Activated naive CD4-positive, alpha-beta T cell treated with anti-CD3 and anti-CD28 coated beads for 36 hours (primary cell): ENCODE results near the gene TMEM163. TPM values are rescaled to one million over a fixed set of nuclear protein-coding genes. Genes with fewer than 3 reads are reported as not detected.

Experiments
- CTCF ChIA-PET: fragments of 350-600 bp; sonication (Branson Sonifier 250); formaldehyde crosslinking; loops from one replicate; lab custom pipeline; 2021; ENCODE audit warnings: antibody characterized with exemption; lab: Charles Lee
- DNase-seq: peaks from one replicate; pipeline ENCODE4 v3.0.0-alpha.2; 2020
- H3K27ac Mint-ChIP-seq: one replicate; pipeline ENCODE4 v1.8.0; 2021; ENCODE audit warnings: mild to moderate bottlenecking, mixed read lengths
- H3K27me3 Mint-ChIP-seq: one replicate; pipeline ENCODE4 v1.8.0; 2021; ENCODE audit warnings: low read depth, mixed read lengths
- H3K36me3 Mint-ChIP-seq: one replicate; pipeline ENCODE4 v1.8.0; 2021; ENCODE audit warnings: low read depth, mixed read lengths
- H3K4me1 Mint-ChIP-seq: one replicate; pipeline ENCODE4 v1.8.0; 2021; ENCODE audit warnings: low read depth, mixed read lengths
- H3K4me3 Mint-ChIP-seq: one replicate; pipeline ENCODE4 v1.8.0; 2021; ENCODE audit warnings: mild to moderate bottlenecking, moderate library complexity, mixed read lengths
- H3K9me3 Mint-ChIP-seq: one replicate; pipeline ENCODE4 v1.8.0; 2021; ENCODE audit warnings: mixed read lengths
- intact Hi-C: fragments of 100-400 bp; cut with micrococcal nuclease; formaldehyde crosslinking; loops from one replicate; pipeline ENCODE4 v1.15.1; 2023
- total RNA-seq, 2 experiments: library from RNA; stranded (reverse); gene quantifications; one replicate each; pipeline ENCODE4 v1.2.3, GENCODE V29; 2021

TMEM163 gene
- total RNA-seq, 2 experiments from 2014 or later, result not detected

DNA sequence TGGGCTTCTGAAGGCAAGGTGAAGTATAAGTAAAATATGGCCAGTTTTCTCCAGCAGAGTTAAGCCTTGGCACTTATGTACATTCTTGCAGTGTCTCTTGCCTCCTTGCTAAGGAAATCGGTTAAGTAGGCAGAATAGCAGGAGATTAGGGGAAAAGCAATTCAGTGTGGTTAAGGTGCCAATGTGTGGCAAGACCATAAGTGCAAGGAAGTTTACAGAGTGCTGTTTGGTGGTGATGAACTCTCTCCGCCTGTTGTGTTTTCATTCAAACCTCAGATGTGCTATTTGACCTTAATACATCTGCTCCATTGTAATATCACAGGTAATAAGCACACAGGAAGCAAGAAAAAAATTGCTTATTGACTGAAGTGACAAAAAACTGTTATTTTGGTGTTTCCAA lies 308.8 kb downstream of the TMEM163 start:
- CTCF ChIA-PET, result interaction anchor here (0.8 to 4.0 kb wide), 4 partner anchors 202 to 334 kb away, joined by 3 to 61 read pairs (median 13); no protein-coding TSS in a partner anchor
- Mint-ChIP-seq H3K9me3 (no peaks in the 10 kb centered on the region), H3K4me1 (peaks cover 18% of the 10 kb centered on the region), H3K27ac (no peak overlapping the region), H3K4me3 (no peak overlapping the region), H3K36me3 (peaks cover 9% of the 10 kb centered on the region), H3K27me3 (no peaks in the 10 kb centered on the region)
- no peak for DNase-seq
- intact Hi-C loops, result no loop called here

- Mint-ChIP-seq H3K36me3 (peaks cover 8% of the 10 kb centered on the region), H3K4me3 (no peak overlapping the region), H3K27ac (no peak overlapping the region), H3K9me3 (no peaks in the 10 kb centered on the region), H3K4me1 (peaks cover 18% of the 10 kb centered on the region), H3K27me3 (no peaks in the 10 kb centered on the region)
- intact Hi-C loops, result no loop called here
- DNase-seq, result no peak
- CTCF ChIA-PET, result interaction anchor here (0.9 to 1.1 kb wide), 3 partner anchors 163 to 290 kb away, joined by 3 to 5 read pairs (median 4); no protein-coding TSS in a partner anchor
Observed at GRCh38 chr2:134408791-134409190, 310.0 kb downstream of the TMEM163 start.

GRCh38 chr2:134408386-134408785 lies 310.4 kb downstream of the TMEM163 start:
- no peak overlapping the region for H3K4me3 Mint-ChIP-seq
- CTCF ChIA-PET, result interaction anchor here (1.1 kb wide), 2 partner anchors 162 to 290 kb away, joined by 4 to 5 read pairs; no protein-coding TSS in a partner anchor
- intact Hi-C loops, result no loop called here
- H3K27ac Mint-ChIP-seq, result no peak overlapping the region
- peaks cover 7% of the 10 kb centered on the region for H3K36me3 Mint-ChIP-seq
- peaks cover 18% of the 10 kb centered on the region for H3K4me1 Mint-ChIP-seq
- no peaks in the 10 kb centered on the region for H3K27me3 Mint-ChIP-seq
- no peaks in the 10 kb centered on the region for H3K9me3 Mint-ChIP-seq
- no peak for DNase-seq

- no peak overlapping the region for H3K4me3 Mint-ChIP-seq
- no peak for DNase-seq
- H3K9me3 Mint-ChIP-seq, result no peaks in the 10 kb centered on the region
- no peaks in the 10 kb centered on the region for H3K27me3 Mint-ChIP-seq
- H3K36me3 Mint-ChIP-seq, result peaks cover 7% of the 10 kb centered on the region
- H3K27ac Mint-ChIP-seq, result no peak overlapping the region
- intact Hi-C loops, result no loop called here
- peaks cover 18% of the 10 kb centered on the region for H3K4me1 Mint-ChIP-seq
- CTCF ChIA-PET, result interaction anchor here (0.6 to 0.7 kb wide), 3 partner anchors 44 to 240 kb away, joined by 3 to 5 read pairs (median 3); no protein-coding TSS in a partner anchor
Observed at GRCh38 chr2:134407154-134407890, 311.5 kb downstream of the TMEM163 start.

DNA sequence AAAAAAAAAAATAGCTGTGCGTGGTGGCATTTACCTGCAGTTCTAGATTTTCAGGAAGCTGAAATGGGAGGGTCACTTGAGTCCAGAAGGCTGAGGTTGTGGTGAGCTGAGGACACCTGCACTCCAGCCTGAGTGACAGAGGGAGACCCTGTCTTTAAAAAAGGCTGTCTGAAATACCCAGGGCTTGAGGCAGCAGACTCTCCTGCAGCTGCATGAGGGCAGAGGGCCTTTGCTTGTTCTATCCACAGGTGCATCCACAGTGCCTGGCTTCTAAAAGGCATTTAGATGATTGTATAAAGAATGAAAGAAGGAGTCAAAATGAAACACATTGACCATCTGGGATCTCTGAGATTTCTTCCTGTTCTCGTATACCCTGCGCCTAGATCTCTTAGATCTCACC lies 312.1 kb downstream of the TMEM163 start:
- H3K4me1 Mint-ChIP-seq, result peaks cover 13% of the 10 kb centered on the region
- CTCF ChIA-PET, result interaction anchor here (0.6 to 0.7 kb wide), 4 partner anchors 44 to 520 kb away, joined by 3 to 7 read pairs (median 4); no protein-coding TSS in a partner anchor
- H3K27ac Mint-ChIP-seq, result no peak overlapping the region
- no peaks in the 10 kb centered on the region for H3K9me3 Mint-ChIP-seq
- DNase-seq, result no peak
- H3K4me3 Mint-ChIP-seq, result no peak overlapping the region
- peaks cover 4% of the 10 kb centered on the region for H3K36me3 Mint-ChIP-seq
- H3K27me3 Mint-ChIP-seq, result no peaks in the 10 kb centered on the region
- intact Hi-C loops, result no loop called here

DNA sequence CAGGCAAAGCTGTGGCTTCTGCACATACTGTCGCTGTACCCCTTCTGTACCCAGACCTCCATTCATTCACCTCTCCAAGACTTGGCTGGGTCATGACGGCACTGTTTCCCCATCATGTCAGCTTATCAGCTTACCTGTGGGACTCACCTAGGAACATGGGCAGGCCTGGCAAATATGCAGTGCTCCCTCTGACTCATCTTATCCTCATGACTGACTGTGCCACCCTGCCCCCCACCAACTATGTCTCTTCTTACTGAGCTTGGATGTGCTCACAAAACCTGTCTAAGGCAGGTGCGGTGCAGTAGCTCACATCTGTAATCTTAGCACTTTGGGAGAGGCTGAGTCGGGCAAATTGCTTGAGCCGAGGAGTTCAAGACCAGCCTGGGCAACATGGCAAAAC lies 312.5 kb downstream of the TMEM163 start:
- DNase-seq, result no peak
- no peaks in the 10 kb centered on the region for H3K9me3 Mint-ChIP-seq
- no peaks in the 10 kb centered on the region for H3K27me3 Mint-ChIP-seq
- H3K4me1 Mint-ChIP-seq, result peaks cover 10% of the 10 kb centered on the region
- H3K4me3 Mint-ChIP-seq, result no peak overlapping the region
- intact Hi-C loops, result no loop called here
- CTCF ChIA-PET, result interaction anchor here (0.6 to 0.7 kb wide), 3 partner anchors 163 to 519 kb away, joined by 3 to 7 read pairs (median 5); no protein-coding TSS in a partner anchor
- no peak overlapping the region for H3K27ac Mint-ChIP-seq
- H3K36me3 Mint-ChIP-seq, result peaks cover 4% of the 10 kb centered on the region

Other genes starting within 250 kb of the TMEM163 start
- gene ACMSD, start 119.6 kb upstream of the TMEM163 start, total RNA-seq, result not detected
- 10 to 100 TPM; 31.9 to 33.2 TPM for gene CCNT2, start 199.8 kb upstream of the TMEM163 start, total RNA-seq